HG03457 (cell line): ENCODE measurements around the gene HARBI1.

Experiments
- ATAC-seq: cut with Tn5 transposase; IDR thresholded peaks from one replicate; pipeline ENCODE4 v1.9.1; 2021; ENCODE audit warnings: moderate number of reproducible peaks; ENCODE audit not compliant: unreplicated experiment

HARBI1 gene

GRCh38 chr11:46635557-46636139, 18.6 kb upstream of the HARBI1 start:
- ATAC-seq = no peak

DNA sequence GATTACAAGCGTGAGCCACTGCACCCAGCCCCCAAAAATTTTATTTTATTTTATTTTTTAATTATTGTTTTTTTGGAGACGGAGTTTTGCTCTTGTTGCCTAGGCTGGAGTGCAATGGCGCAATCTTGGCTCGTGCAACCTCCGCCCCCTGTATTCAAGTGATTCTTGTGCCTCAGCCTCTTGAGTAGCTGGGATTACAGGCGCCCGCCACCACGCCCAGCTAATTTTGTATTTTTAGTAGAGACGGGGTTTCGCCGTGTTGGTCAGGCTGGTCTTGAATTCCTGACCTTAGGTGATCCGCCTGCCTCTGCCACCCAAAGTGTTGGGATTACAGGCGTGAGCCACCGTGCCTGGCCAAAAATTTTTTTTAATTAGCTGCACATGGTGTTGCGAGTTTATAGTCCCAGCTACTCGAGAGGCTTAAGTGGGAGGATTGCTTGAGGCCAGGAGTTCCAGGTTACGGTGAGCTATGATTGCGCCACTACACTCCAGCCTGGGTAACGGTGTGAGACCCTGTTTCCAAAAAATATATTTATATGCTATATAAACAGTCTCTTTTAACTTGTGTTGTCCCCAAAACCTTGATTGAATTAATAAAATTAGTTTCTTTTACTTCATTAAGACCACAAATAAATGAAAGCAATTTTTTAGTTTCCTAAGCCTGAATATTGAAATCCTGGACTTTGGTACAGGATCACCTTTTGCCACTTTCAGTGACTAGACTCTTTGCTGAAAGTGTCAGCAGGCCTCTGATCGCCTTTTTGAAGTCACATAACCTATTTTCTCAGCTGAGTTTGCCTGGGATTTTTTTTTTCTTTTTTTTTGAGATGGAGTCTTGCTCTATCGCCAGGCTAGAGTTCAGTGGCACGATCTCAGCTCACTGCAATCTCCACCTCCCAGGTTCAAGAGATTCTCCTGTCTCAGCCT, 16.5 kb upstream of the HARBI1 start:
- no peak for ATAC-seq

GRCh38 chr11:46632502-46632901, 15.5 kb upstream of the HARBI1 start:
- no peak for ATAC-seq

DNA sequence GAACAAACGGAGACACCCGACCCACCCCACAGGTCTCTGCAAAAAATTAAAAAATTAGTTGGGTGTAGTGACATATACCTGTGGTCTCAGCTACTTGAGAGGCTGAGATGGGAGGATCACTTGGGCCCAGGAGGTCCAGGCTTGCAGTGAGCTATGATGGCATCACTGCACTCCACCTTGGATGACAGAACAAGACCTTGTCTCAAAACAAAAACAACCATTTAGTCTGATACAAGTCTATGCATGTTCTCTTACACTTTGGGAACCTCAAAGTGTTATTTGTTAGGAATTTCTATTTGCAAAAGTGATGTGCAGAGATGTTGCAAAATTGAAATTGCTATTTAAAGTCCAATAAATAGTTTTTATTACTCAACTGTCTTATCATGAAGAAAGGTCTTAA, 14.6 kb upstream of the HARBI1 start:
- no peak for ATAC-seq

DNA sequence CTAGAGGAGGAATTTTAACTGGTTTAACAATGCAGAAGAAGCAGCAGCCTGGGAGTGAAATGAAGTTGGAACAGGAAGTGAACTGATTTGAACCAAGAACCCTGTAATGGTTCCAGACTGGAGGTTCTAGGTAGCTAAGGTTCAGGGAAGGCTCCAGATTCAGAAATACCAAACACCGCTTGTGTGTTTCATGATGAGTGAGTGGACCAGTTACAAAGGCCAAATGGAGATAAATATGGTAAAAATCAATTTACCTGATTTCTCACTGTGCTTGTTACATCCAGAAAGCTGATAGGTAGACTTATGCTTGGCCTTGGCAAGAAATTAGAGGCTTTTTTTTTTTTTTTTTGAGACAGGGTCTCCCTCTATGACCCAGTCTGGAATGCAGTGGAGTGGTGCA, 13.2 kb upstream of the HARBI1 start:
- no peak for ATAC-seq

DNA sequence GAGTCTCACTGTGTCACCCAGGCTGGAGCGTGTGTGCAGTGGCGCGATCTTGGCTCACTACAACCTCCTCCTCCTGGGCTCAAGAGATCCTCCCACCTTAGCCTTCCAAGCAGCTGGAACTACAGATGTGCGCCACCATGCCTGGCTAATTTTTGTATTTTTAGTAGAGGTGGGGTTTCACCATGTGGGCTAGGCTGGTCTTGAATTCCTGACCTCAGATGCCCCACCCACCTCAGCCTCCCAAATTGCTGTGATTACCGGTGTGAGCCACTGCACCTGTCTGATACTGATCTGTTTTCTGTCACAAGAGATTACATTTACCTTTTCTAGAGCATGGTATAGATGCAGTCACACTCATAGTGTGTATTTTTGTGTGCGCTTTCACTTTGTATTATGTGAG, 11.9 kb upstream of the HARBI1 start:
- ATAC-seq = no peak

DNA sequence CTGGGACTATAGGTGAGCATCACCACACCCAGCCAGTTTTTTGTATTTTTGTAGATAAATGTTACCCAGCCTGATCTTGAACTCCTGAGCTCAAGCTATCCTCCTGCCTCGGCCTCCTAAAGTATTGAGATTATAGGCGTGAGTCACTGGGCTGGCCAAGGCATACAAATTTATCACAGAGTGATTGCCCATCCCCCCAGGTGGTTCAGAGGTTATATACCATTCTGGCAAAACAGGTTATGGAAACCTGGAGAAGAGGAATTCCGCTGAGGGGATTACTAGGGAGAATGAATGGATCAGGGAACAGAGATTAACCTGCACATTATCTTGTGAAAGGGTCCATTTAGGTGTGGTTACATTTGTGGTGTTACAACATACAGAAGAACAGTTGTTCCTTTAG, 8.4 kb upstream of the HARBI1 start:
- ATAC-seq = no peak

- ATAC-seq = no peak
Measured at GRCh38 chr11:46618837-46619236, 1.8 kb upstream of the HARBI1 start.

GRCh38 chr11:46617972-46618314, 916 bp upstream of the HARBI1 start:
- no peak for ATAC-seq

GRCh38 chr11:46616551-46617133, 385 bp downstream of the HARBI1 start:
- no peak for ATAC-seq

DNA sequence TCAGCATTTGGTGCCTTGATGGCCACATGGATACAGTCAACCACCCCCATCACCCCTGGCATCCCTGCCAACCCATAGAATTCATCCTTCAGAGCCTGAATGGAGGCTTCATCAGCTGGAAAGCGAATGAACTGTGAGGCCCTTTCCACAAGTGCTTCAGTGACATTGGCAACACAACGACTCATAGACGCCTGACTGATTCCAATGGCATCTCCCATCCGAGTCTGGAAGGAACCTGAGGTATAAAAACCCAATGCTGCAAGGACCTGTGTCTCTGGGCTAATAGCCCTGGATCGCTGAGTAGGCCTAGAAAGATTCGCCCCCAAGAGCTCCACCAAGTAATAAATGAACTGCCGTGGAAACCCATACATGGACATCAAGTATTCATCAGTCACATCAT, 1.3 kb downstream of the HARBI1 start:
- no peak for ATAC-seq

DNA sequence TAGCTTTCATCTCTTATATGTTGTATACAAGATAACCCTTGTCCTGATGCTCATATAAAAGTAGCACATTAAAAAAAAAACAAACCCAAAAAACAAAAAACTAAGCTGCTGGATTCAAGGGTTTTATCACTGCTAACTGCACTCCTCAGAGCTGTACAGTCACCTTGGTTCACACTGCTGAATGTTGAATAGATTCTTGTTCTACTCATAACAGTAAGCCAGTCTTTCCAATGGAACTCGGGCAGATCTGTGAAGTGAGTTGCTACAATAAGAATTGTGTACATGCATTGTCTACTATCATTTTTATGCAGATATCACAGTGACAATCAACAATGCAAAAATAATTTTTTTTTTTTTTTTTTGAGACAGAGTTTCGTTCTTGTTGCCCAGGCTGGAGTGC, 4.7 kb downstream of the HARBI1 start:
- ATAC-seq = no peak

- no peak for ATAC-seq
Measured at GRCh38 chr11:46611526-46612304, 5.3 kb downstream of the HARBI1 start.

- no peak for ATAC-seq
Measured at GRCh38 chr11:46609386-46609785, 7.6 kb downstream of the HARBI1 start.

- no peak for ATAC-seq
Measured at GRCh38 chr11:46607516-46607915, 9.5 kb downstream of the HARBI1 start.

GRCh38 chr11:46604796-46605195, 12.2 kb downstream of the HARBI1 start:
- no peak for ATAC-seq

DNA sequence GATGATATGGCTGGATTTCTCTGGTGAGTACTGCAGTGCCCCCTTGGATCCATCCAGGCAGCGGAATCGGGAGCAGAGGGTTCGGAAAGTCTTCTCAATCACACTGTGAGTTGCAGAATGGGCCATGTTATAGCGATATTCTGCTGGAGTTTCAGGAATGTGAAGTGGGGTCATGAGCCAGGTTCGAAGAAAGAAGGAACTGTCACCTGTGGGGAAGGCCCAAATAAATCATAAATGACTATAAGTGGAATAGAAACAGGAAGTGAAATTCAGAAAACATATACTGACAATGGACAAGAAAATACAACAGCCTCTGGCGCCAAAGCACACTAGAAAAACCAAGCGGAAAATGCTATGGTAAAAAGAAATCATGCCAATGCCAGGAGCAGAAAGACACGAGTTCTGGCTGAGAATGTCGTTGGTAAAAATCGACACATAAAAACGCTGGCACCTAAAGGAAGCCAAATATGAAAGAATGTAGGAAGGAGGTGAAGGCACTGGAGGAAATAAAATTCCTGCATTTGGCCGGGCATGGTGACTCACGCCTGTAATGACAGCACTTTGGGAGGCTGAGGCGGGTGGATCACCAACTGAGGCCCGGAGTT, 13.2 kb downstream of the HARBI1 start:
- no peak for ATAC-seq

GRCh38 chr11:46601129-46601528, 15.9 kb downstream of the HARBI1 start:
- ATAC-seq = no peak

- no peak for ATAC-seq
Measured at GRCh38 chr11:46600194-46600960, 16.6 kb downstream of the HARBI1 start.
